Measurements from ENCODE around the gene PPP1CC. TPM values are rescaled to one million over a fixed set of nuclear protein-coding genes. Genes with fewer than 3 reads are reported as not detected.
"Not testable (repeated sequence)": the region's sequence is repeated elsewhere in the genome, so short reads cannot be mapped to it uniquely, and the experiment has no call there.

Gene PPP1CC
- total RNA-seq = 113 and 153 TPM in 2 replicates

GRCh38 chr12:110742718-110743570, at the start of gene PPP1CC:
PPP1CC (minus strand) TSS chr12:110742891; CDS start chr12:110742707, 184 bp downstream.
- peak; percentile 96 for DNase-seq

GRCh38 chr12:110791589-110791988, 48.9 kb upstream of the PPP1CC start:
- DNase-seq = no peak

GRCh38 chr12:110790301-110790700, 47.6 kb upstream of the PPP1CC start:
- no peak for DNase-seq

- DNase-seq = no peak
These were observed 43.3 kb upstream of the PPP1CC start for GRCh38 chr12:110786012-110786411.

GRCh38 chr12:110785240-110785639, 42.5 kb upstream of the PPP1CC start:
- no peak for DNase-seq

- no peak for DNase-seq
These were observed 40.2 kb upstream of the PPP1CC start for GRCh38 chr12:110782922-110783321.

GRCh38 chr12:110782094-110782493, 39.4 kb upstream of the PPP1CC start:
- peak; percentile 4 for DNase-seq

GRCh38 chr12:110780448-110780847, 37.8 kb upstream of the PPP1CC start:
- DNase-seq = no peak

GRCh38 chr12:110778833-110779577, 36.3 kb upstream of the PPP1CC start:
- DNase-seq = no peak

- no peak for DNase-seq
These were observed 33.7 kb upstream of the PPP1CC start for GRCh38 chr12:110776410-110776809.

GRCh38 chr12:110775997-110776396, 33.3 kb upstream of the PPP1CC start:
- DNase-seq = no peak

- DNase-seq = no peak
These were observed 32.1 kb upstream of the PPP1CC start for GRCh38 chr12:110774824-110775223.

- no peak for DNase-seq
These were observed 26.3 kb upstream of the PPP1CC start for GRCh38 chr12:110768960-110769359.

GRCh38 chr12:110767863-110768262, 25.2 kb upstream of the PPP1CC start:
- DNase-seq = no peak

GRCh38 chr12:110766311-110767154, 23.8 kb upstream of the PPP1CC start:
- no peak for DNase-seq

- DNase-seq = not testable (repeated sequence)
These were observed 22.9 kb upstream of the PPP1CC start for GRCh38 chr12:110765572-110765971.

GRCh38 chr12:110765111-110765510, 22.4 kb upstream of the PPP1CC start:
- DNase-seq = no peak

GRCh38 chr12:110763583-110763982, 20.9 kb upstream of the PPP1CC start:
- DNase-seq = no peak

- no peak for DNase-seq
These were observed 20.2 kb upstream of the PPP1CC start for GRCh38 chr12:110762891-110763290.

- no peak for DNase-seq
These were observed 17.5 kb upstream of the PPP1CC start for GRCh38 chr12:110760204-110760609.

- DNase-seq = no peak
These were observed 16.2 kb upstream of the PPP1CC start for GRCh38 chr12:110758922-110759321.

GRCh38 chr12:110756611-110757010, 13.9 kb upstream of the PPP1CC start:
- DNase-seq = no peak
